ENCODE measurements around the gene MT1A. TPM values are rescaled to one million over a fixed set of nuclear protein-coding genes. Genes with fewer than 3 reads are reported as not detected.
A peak's percentile ranks its signal among the peaks of the same experiment; 100 is the strongest.

MT1A gene
- polyA plus RNA-seq, 5 donors: 0.58 TPM; not detected in 4

GRCh38 chr16:56679078-56679730, 40.7 kb downstream of the MT1A start:
- DNase-seq: no peak

GRCh38 chr16:56679818-56680217, 41.4 kb downstream of the MT1A start:
- no peak for DNase-seq

GRCh38 chr16:56681939-56682702, 43.7 kb downstream of the MT1A start, which contains the start of gene MT1X:
MT1X (plus strand) TSS chr16:56682470; CDS start chr16:56682541, 71 bp downstream.
- peak; percentile 83 to 85 for DNase-seq

GRCh38 chr16:56682703-56683397, 44.4 kb downstream of the MT1A start:
- DNase-seq: no peak

GRCh38 chr16:56683424-56684172, 45.1 kb downstream of the MT1A start:
- no peak for DNase-seq

GRCh38 chr16:56684256-56684925, 45.9 kb downstream of the MT1A start:
- no peak for DNase-seq

GRCh38 chr16:56684926-56685590, 46.6 kb downstream of the MT1A start:
- DNase-seq: no peak

GRCh38 chr16:56686758-56687157, 48.3 kb downstream of the MT1A start:
- no peak for DNase-seq

GRCh38 chr16:56688762-56689161, 50.3 kb downstream of the MT1A start:
- DNase-seq: no peak

GRCh38 chr16:56689171-56689570, 50.7 kb downstream of the MT1A start:
- DNase-seq: no peak

Other genes with a start within 250 kb of the MT1A start
- gene AMFR, start 213.1 kb upstream of the MT1A start, polyA plus RNA-seq (ENCODE audit: insufficient read depth in 1 of 5, insufficient read length in 5 of 5, low replicate concordance in 1 of 5): 10 to 100 TPM; 56.7 to 70.6 (median 59.3) TPM
- 100 to 1,000 TPM in 4 of 5 donors, 10 to 100 TPM in 1; 88.5 to 151 (median 131) TPM for gene NUDT21, start 187.3 kb upstream of the MT1A start, polyA plus RNA-seq (ENCODE audit: insufficient read depth in 1 of 5, insufficient read length in 5 of 5, low replicate concordance in 1 of 5)
- 10 to 100 TPM; 35.4 to 40.4 (median 37.8) TPM for gene OGFOD1, start 187.1 kb upstream of the MT1A start, polyA plus RNA-seq (ENCODE audit: insufficient read depth in 1 of 5, insufficient read length in 5 of 5, low replicate concordance in 1 of 5)
- 100 to 1,000 TPM in 1 of 5 donors, 10 to 100 TPM in 4; 60.1 to 108 (median 92.8) TPM for gene BBS2, start 118.6 kb upstream of the MT1A start, polyA plus RNA-seq (ENCODE audit: insufficient read depth in 1 of 5, insufficient read length in 5 of 5, low replicate concordance in 1 of 5)
- gene MT4, start 73.6 kb upstream of the MT1A start, polyA plus RNA-seq (ENCODE audit: insufficient read depth in 1 of 5, insufficient read length in 5 of 5, low replicate concordance in 1 of 5): not detected
- gene MT3, start 49.1 kb upstream of the MT1A start, polyA plus RNA-seq (ENCODE audit: insufficient read depth in 1 of 5, insufficient read length in 5 of 5, low replicate concordance in 1 of 5): under 1 TPM in 1 of 5 donors, not detected in 4; 0.51 TPM
- 10 to 100 TPM; 33.1 to 52.4 (median 36.6) TPM for gene MT2A, start 30.1 kb upstream of the MT1A start, polyA plus RNA-seq (ENCODE audit: insufficient read depth in 1 of 5, insufficient read length in 5 of 5, low replicate concordance in 1 of 5)
- 10 to 100 TPM; 10.6 to 21.5 (median 15.0) TPM for gene MT1E, start 12.9 kb upstream of the MT1A start, polyA plus RNA-seq (ENCODE audit: insufficient read depth in 1 of 5, insufficient read length in 5 of 5, low replicate concordance in 1 of 5)
- 1 to 10 TPM in 1 of 5 donors, under 1 TPM in 4; 0.70 to 1.2 (median 0.87) TPM for gene MT1M, start 6.0 kb upstream of the MT1A start, polyA plus RNA-seq (ENCODE audit: insufficient read depth in 1 of 5, insufficient read length in 5 of 5, low replicate concordance in 1 of 5)
- not detected for gene MT1B, start 13.2 kb downstream of the MT1A start, polyA plus RNA-seq (ENCODE audit: insufficient read depth in 1 of 5, insufficient read length in 5 of 5, low replicate concordance in 1 of 5)
- 10 to 100 TPM in 1 of 5 donors, 1 to 10 TPM in 4; 4.7 to 11.0 (median 5.7) TPM for gene MT1F, start 19.3 kb downstream of the MT1A start, polyA plus RNA-seq (ENCODE audit: insufficient read depth in 1 of 5, insufficient read length in 5 of 5, low replicate concordance in 1 of 5)
- gene MT1G, start 29.4 kb downstream of the MT1A start, polyA plus RNA-seq (ENCODE audit: insufficient read depth in 1 of 5, insufficient read length in 5 of 5, low replicate concordance in 1 of 5): 10 to 100 TPM in 1 of 5 donors, 1 to 10 TPM in 2, under 1 TPM in 1, not detected in 1; 0.41 to 37.0 (median 2.0) TPM
- gene MT1H, start 31.1 kb downstream of the MT1A start, polyA plus RNA-seq (ENCODE audit: insufficient read depth in 1 of 5, insufficient read length in 5 of 5, low replicate concordance in 1 of 5): 10 to 100 TPM in 1 of 5 donors, 1 to 10 TPM in 1, not detected in 3; 1.2 to 17.0 TPM
- gene MT1X, start 43.8 kb downstream of the MT1A start, polyA plus RNA-seq (ENCODE audit: insufficient read depth in 1 of 5, insufficient read length in 5 of 5, low replicate concordance in 1 of 5): 10 to 100 TPM; 13.6 to 17.7 (median 16.4) TPM
- 10 to 100 TPM; 60.7 to 67.2 (median 63.6) TPM for gene NUP93, start 91.5 kb downstream of the MT1A start, polyA plus RNA-seq (ENCODE audit: insufficient read depth in 1 of 5, insufficient read length in 5 of 5, low replicate concordance in 1 of 5)
- gene SLC12A3, start 226.5 kb downstream of the MT1A start, polyA plus RNA-seq (ENCODE audit: insufficient read depth in 1 of 5, insufficient read length in 5 of 5, low replicate concordance in 1 of 5): under 1 TPM; 0.05 to 0.34 (median 0.08) TPM

All from right lung (tissue), 5 donors.